Activated CD8-positive, alpha-beta T cell treated with anti-CD3 and anti-CD28 coated beads for 36 hours (primary cell): ENCODE data around the gene GCLC. TPM values are rescaled to one million over a fixed set of nuclear protein-coding genes. Genes with fewer than 3 reads are reported as not detected.

Experiments
- ATAC-seq: fragments of 200-7000 bp; cut with Tn5 transposase; one replicate; pipeline ENCODE4 v1.10.0; 2021; ENCODE audit warnings: mild to moderate bottlenecking, moderate library complexity
- CTCF ChIA-PET: fragments of 350-600 bp; sonication (Branson Sonifier 250); formaldehyde crosslinking; loops from one replicate; lab custom pipeline; 2021; ENCODE audit warnings: antibody characterized with exemption; lab: Charles Lee
- POLR2A ChIA-PET: fragments of 350-600 bp; sonication (Branson Sonifier 250); formaldehyde crosslinking; loops from one replicate; lab custom pipeline; 2021; ENCODE audit warnings: antibody characterized with exemption; lab: Charles Lee
- DNase-seq: peaks from one replicate; pipeline ENCODE4 v3.0.0-alpha.2; 2020
- H3K27ac Mint-ChIP-seq: one replicate; pipeline ENCODE4 v1.8.0; 2021; ENCODE audit warnings: mild to moderate bottlenecking, mixed read lengths
- H3K27me3 Mint-ChIP-seq: one replicate; pipeline ENCODE4 v1.8.0; 2021; ENCODE audit warnings: mixed read lengths
- H3K36me3 Mint-ChIP-seq: one replicate; pipeline ENCODE4 v1.8.0; 2021; ENCODE audit warnings: low read depth, mixed read lengths
- H3K4me1 Mint-ChIP-seq: one replicate; pipeline ENCODE4 v1.8.0; 2021; ENCODE audit warnings: low read depth, mixed read lengths
- H3K4me3 Mint-ChIP-seq: one replicate; pipeline ENCODE4 v1.8.0; 2021; ENCODE audit warnings: mild to moderate bottlenecking, moderate library complexity, mixed read lengths
- H3K9me3 Mint-ChIP-seq: one replicate; pipeline ENCODE4 v1.8.0; 2021; ENCODE audit warnings: mixed read lengths
- CTCF ChIP-seq: fragments of 200-600 bp; IDR thresholded peaks from one replicate; pipeline ENCODE4 v1.8.0; 2022; ENCODE audit warnings: antibody characterized with exemption, mild to moderate bottlenecking
- intact Hi-C: fragments of 100-400 bp; cut with micrococcal nuclease; formaldehyde crosslinking; loops from one replicate; pipeline ENCODE4 v1.10.0; 2022
- total RNA-seq, 2 experiments: library from RNA; stranded (reverse); gene quantifications; one replicate each; pipeline ENCODE4 v1.2.3, GENCODE V29; 2021

The GCLC gene
- total RNA-seq, 2 experiments from 2014 or later, result 17.0 to 18.6 TPM

- Mint-ChIP-seq H3K4me1 (peaks cover 36% of the 10 kb centered on the region), H3K9me3 (no peaks in the 10 kb centered on the region), H3K36me3 (no peaks in the 10 kb centered on the region), H3K27me3 (no peaks in the 10 kb centered on the region), H3K4me3 (no peak overlapping the region), H3K27ac (no peak overlapping the region)
- POLR2A ChIA-PET, result interaction anchor here (0.8 kb wide), 1 partner anchor 18 kb away, joined by 4 read pairs; no protein-coding TSS in a partner anchor
- ATAC-seq, result no peak
- DNase-seq, result no peak
- intact Hi-C loops, result no loop called here
- CTCF ChIA-PET, result no interaction called here
- TF ChIP-seq CTCF, result no peak
These were observed 15.4 kb downstream of the GCLC start for GRCh38 chr6:53529324-53530036.

- Mint-ChIP-seq H3K27ac (no peak overlapping the region), H3K4me3 (no peak overlapping the region), H3K9me3 (no peaks in the 10 kb centered on the region), H3K36me3 (no peaks in the 10 kb centered on the region), H3K27me3 (no peaks in the 10 kb centered on the region), H3K4me1 (peaks cover 35% of the 10 kb centered on the region)
- CTCF ChIA-PET, result no interaction called here
- no peak for ATAC-seq
- POLR2A ChIA-PET, result no interaction called here
- intact Hi-C loops, result no loop called here
- no peak for DNase-seq
- no peak for TF ChIP-seq CTCF
These were observed 16.8 kb downstream of the GCLC start for GRCh38 chr6:53528107-53528506.

- Mint-ChIP-seq H3K27me3 (no peaks in the 10 kb centered on the region), H3K36me3 (no peaks in the 10 kb centered on the region), H3K9me3 (no peaks in the 10 kb centered on the region), H3K4me3 (no peak overlapping the region), H3K27ac (no peak overlapping the region), H3K4me1 (peaks cover 27% of the 10 kb centered on the region)
- no peak for TF ChIP-seq CTCF
- ChIA-PET CTCF (interaction anchor here (0.9 kb wide), 1 partner anchor 192 kb away, joined by 3 read pairs; no protein-coding TSS in a partner anchor), POLR2A (no interaction called here)
- intact Hi-C loops, result no loop called here
- ATAC-seq (no peak), DNase-seq (no peak)
These were observed 17.6 kb downstream of the GCLC start for GRCh38 chr6:53527249-53527765.

- ChIA-PET POLR2A (no interaction called here), CTCF (interaction anchor here (1.0 to 1.7 kb wide), 2 partner anchors 33 to 202 kb away, joined by 4 to 7 read pairs; no protein-coding TSS in a partner anchor)
- ATAC-seq (no peak), DNase-seq (no peak)
- Mint-ChIP-seq H3K4me1 (peaks cover 17% of the 10 kb centered on the region), H3K27ac (no peak overlapping the region), H3K27me3 (no peaks in the 10 kb centered on the region), H3K36me3 (no peaks in the 10 kb centered on the region), H3K9me3 (no peaks in the 10 kb centered on the region), H3K4me3 (no peak overlapping the region)
- intact Hi-C loops, result no loop called here
- no peak for TF ChIP-seq CTCF
These were observed 18.9 kb downstream of the GCLC start for GRCh38 chr6:53526000-53526399.

GRCh38 chr6:53524455-53524815, 20.5 kb downstream of the GCLC start:
- no peak for ATAC-seq
- intact Hi-C loops, result no loop called here
- ChIA-PET POLR2A (no interaction called here), CTCF (interaction anchor here (1.1 to 1.4 kb wide), 4 partner anchors 16 to 204 kb away, joined by 3 to 10 read pairs (median 3); no protein-coding TSS in a partner anchor)
- H3K9me3 Mint-ChIP-seq, result no peaks in the 10 kb centered on the region
- H3K4me1 Mint-ChIP-seq, result peaks cover 13% of the 10 kb centered on the region
- no peaks in the 10 kb centered on the region for H3K27me3 Mint-ChIP-seq
- no peak overlapping the region for H3K4me3 Mint-ChIP-seq
- TF ChIP-seq CTCF, result no peak
- peaks cover 3% of the 10 kb centered on the region for H3K36me3 Mint-ChIP-seq
- no peak for DNase-seq
- no peak overlapping the region for H3K27ac Mint-ChIP-seq
